Suprapubic skin (tissue), 4 donors: ENCODE measurements around the gene GNAQ. TPM values are rescaled to one million over a fixed set of nuclear protein-coding genes. Genes with fewer than 3 reads are reported as not detected.

ENCODE experiments used
- DNase-seq, 2 donors: peaks; one replicate each; pipeline ENCODE4 v3.0.0-alpha.2; 2019; ENCODE audit warnings: low spot score in 2 of 2
- H3K27ac ChIP-seq: fragments of 200-600 bp; sonication (generic); one replicate; pipeline ENCODE4 v1.5.1; 2019
- H3K27me3 ChIP-seq: fragments of 200-600 bp; sonication (generic); one replicate; pipeline ENCODE4 v1.5.1; 2019
- H3K36me3 ChIP-seq: fragments of 200-600 bp; sonication (generic); one replicate; pipeline ENCODE4 v1.5.1; 2019
- H3K4me1 ChIP-seq: fragments of 200-600 bp; sonication (generic); one replicate; pipeline ENCODE4 v1.5.1; 2019
- H3K4me3 ChIP-seq: fragments of 200-600 bp; sonication (generic); one replicate; pipeline ENCODE4 v1.5.1; 2019; ENCODE audit warnings: mild to moderate bottlenecking
- H3K9me3 ChIP-seq: fragments of 200-600 bp; sonication (generic); one replicate; pipeline ENCODE4 v1.5.1; 2019
- EP300 ChIP-seq: sonication (generic); formaldehyde crosslinking; IDR thresholded peaks from one replicate; pipeline ENCODE4 v1.6.1; 2017; ENCODE audit warnings: antibody characterized with exemption
- POLR2A ChIP-seq, 2 donors: fragments of 450-650 bp; IDR thresholded peaks; one replicate each; pipeline ENCODE4 v1.6.1; 2017; ENCODE audit warnings: antibody characterized with exemption in 2 of 2, mild to moderate bottlenecking in 2 of 2, moderate library complexity in 2 of 2
- POLR2AphosphoS5 ChIP-seq, 3 donors: sonication (generic); formaldehyde crosslinking; IDR thresholded peaks; one replicate each; pipeline ENCODE4 v1.6.1; 2017; ENCODE audit warnings: antibody characterized with exemption in 3 of 3
- WGBS: methylation state at CpG from one replicate; pipeline ENCODE4 v1.1.5; 2018; 5-methylcytosine and 5-hydroxymethylcytosine counted together
- total RNA-seq, 4 donors: library from RNA; depleted of rRNA; stranded (reverse); fragments of >200 nt; gene quantifications; one replicate each; pipeline ENCODE4 v1.1.0, GENCODE V29; 2016
- TF ChIP-seq, protein P1 (sequence below), 2 donors: fragments of 200-600 bp in 1 of 2; fragments of 450-650 bp in 1 of 2; sonication (generic) in 1 of 2; IDR thresholded peaks; one replicate each; pipeline ENCODE4 v1.5.1; 2016 to 2019; ENCODE audit warnings: antibody characterized with exemption in 2 of 2, mild to moderate bottlenecking in 1 of 2, moderate library complexity in 1 of 2

GNAQ gene
- total RNA-seq, 4 donors from 2014 or later, result 16.0 to 29.0 (median 17.7) TPM

DNA sequence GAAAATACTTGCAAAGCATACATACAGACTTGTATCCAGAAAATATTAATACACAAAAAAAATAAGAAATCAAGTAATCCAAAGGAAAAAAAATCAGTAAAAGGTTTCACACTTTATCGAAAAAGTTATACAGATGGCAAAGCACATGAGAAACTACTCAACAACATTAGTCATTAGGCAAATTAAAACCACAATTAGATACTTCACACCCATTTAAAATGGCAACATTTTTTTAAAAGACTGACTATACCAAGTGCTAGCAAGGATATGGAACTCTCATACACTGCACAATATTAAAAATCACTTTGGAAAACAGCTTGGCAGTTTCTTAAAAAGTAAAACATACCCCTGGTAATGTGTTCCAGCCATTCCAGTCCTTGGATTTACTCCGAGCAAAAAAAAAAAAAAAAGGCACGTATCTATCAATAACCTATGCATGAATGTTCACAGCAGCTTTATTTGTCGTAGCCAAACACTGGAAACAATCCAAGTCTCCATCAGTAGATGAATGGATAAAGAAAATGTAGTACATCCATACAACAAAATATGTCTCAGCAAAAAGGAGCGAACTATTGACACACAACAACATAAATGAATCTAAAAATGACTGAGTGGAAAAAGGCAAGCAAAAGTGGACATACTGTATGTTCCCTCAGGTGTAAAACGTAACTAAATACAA, 66.0 kb downstream of the GNAQ start:
- WGBS, result 51% methylated on average over 6 of the region's 6 CpGs
- Histone ChIP-seq H3K4me3 (no peak overlapping the region), H3K27ac (no peak overlapping the region), H3K4me1 (peaks cover 17% of the 10 kb centered on the region), H3K36me3 (no peaks in the 10 kb centered on the region), H3K27me3 (no peaks in the 10 kb centered on the region), H3K9me3 (no peaks in the 10 kb centered on the region)
- TF ChIP-seq POLR2AphosphoS5 (IDR thresholded peaks at IDR 0.05) (no peak), POLR2A (IDR thresholded peaks at IDR 0.05) (no peak), EP300 (no peak)
- TF ChIP-seq, protein P1, sequence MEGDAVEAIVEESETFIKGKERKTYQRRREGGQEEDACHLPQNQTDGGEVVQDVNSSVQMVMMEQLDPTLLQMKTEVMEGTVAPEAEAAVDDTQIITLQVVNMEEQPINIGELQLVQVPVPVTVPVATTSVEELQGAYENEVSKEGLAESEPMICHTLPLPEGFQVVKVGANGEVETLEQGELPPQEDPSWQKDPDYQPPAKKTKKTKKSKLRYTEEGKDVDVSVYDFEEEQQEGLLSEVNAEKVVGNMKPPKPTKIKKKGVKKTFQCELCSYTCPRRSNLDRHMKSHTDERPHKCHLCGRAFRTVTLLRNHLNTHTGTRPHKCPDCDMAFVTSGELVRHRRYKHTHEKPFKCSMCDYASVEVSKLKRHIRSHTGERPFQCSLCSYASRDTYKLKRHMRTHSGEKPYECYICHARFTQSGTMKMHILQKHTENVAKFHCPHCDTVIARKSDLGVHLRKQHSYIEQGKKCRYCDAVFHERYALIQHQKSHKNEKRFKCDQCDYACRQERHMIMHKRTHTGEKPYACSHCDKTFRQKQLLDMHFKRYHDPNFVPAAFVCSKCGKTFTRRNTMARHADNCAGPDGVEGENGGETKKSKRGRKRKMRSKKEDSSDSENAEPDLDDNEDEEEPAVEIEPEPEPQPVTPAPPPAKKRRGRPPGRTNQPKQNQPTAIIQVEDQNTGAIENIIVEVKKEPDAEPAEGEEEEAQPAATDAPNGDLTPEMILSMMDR (IDR thresholded peaks at IDR 0.05), result no peak
- no peak for DNase-seq

DNA sequence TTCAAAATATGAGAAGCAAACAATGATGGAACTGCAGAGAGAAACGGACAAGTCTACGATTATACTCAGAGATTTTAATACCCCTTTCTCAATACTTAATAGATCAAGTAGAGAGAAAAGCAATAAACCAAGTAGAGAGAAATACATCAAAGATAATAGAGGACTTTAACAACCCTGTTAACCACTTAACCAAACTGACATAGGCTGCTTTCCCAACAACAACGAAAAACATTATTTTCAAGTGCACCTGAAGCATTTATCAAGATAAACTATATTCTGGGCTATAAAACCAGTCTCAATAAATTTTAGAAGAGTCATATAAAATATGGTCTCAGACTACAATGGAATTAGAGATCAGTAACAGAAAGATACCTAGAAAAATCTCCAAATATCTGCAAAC, 67.4 kb downstream of the GNAQ start:
- no peaks in the 10 kb centered on the region for H3K27me3 ChIP-seq
- H3K4me3 ChIP-seq, result no peak overlapping the region
- H3K4me1 ChIP-seq, result peaks cover 17% of the 10 kb centered on the region
- no peak for TF ChIP-seq POLR2AphosphoS5 (IDR thresholded peaks at IDR 0.05)
- TF ChIP-seq EP300, result no peak
- no peak for TF ChIP-seq POLR2A (IDR thresholded peaks at IDR 0.05)
- TF ChIP-seq, protein P1 (IDR thresholded peaks at IDR 0.05), result no peak
- H3K36me3 ChIP-seq, result no peaks in the 10 kb centered on the region
- no peak overlapping the region for H3K27ac ChIP-seq
- no peaks in the 10 kb centered on the region for H3K9me3 ChIP-seq
- DNase-seq, result no peak
- WGBS, result 84% methylated on average over 3 of the region's 3 CpGs

DNA sequence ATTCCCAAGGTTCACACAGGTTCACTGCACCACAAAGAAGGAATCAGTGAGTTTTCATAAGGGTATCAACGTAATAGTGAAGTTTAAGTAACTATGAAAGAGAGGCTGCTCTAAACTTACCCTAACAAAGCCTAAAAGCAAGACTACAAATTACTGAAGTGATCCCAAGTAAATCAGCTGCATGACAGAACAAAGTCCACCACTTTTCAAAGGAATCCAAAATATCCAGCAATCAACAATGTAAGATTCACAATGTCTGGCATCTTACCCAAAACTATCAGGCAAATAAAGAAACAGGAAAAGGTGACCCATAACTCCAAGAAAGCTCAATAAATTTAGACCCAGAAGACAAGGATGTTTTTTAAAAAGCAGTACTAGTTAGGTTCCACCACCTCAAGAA, 70.1 kb downstream of the GNAQ start:
- Histone ChIP-seq H3K36me3 (no peaks in the 10 kb centered on the region), H3K9me3 (no peaks in the 10 kb centered on the region), H3K4me1 (peaks cover 21% of the 10 kb centered on the region), H3K27me3 (no peaks in the 10 kb centered on the region), H3K4me3 (no peak overlapping the region), H3K27ac (no peak overlapping the region)
- 64% methylated on average over 1 of the region's 1 CpG for WGBS
- DNase-seq, result no peak
- TF ChIP-seq, protein P1 (IDR thresholded peaks at IDR 0.05), result no peak
- TF ChIP-seq POLR2AphosphoS5 (IDR thresholded peaks at IDR 0.05) (no peak), EP300 (no peak), POLR2A (IDR thresholded peaks at IDR 0.05) (no peak)

DNA sequence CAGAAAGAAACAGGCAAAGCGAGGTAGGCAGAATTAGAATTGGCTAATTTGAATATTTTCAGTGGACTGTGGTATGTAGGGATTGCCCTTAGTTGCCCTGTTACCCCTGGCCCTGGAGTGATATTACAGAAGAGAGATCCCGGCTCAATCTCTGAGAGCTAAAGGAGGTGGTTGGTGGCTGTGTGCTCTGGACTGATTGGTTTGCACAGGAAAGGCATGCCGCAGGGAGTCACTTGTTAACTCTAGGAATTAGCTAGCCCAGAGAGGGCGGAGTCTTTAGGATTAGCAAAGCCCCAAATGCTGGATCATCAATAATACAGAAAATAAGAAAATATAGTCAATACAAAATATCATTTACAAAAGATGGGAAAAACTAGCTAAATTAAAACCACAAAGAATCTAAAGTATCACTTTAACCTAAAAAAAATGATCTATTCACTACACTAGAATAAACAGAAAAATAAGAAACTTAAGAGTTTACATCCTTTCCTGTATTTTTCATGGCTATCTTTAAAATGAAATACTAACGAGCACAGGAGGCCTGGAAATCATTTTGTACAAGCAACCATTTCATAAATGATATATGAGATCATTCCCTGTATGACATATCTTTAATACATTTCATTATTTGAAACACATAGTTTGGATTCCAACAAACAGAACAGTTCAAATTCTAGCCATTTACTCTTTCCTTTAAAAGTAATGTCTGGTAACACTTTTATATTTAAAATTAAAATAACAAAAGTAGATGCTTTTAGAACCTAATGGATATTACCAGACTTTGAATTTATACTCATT, 71.1 kb downstream of the GNAQ start:
- Histone ChIP-seq H3K27ac (no peak overlapping the region), H3K9me3 (no peaks in the 10 kb centered on the region), H3K4me1 (peaks cover 21% of the 10 kb centered on the region), H3K27me3 (no peaks in the 10 kb centered on the region), H3K36me3 (no peaks in the 10 kb centered on the region), H3K4me3 (no peak overlapping the region)
- no peak for DNase-seq
- TF ChIP-seq EP300, result no peak
- no peak for TF ChIP-seq POLR2A (IDR thresholded peaks at IDR 0.05)
- TF ChIP-seq, protein P1 (IDR thresholded peaks at IDR 0.05), result no peak
- TF ChIP-seq POLR2AphosphoS5 (IDR thresholded peaks at IDR 0.05), result no peak
- whole genome bisulfite sequencing, result 90% methylated on average over 5 of the region's 5 CpGs

DNA sequence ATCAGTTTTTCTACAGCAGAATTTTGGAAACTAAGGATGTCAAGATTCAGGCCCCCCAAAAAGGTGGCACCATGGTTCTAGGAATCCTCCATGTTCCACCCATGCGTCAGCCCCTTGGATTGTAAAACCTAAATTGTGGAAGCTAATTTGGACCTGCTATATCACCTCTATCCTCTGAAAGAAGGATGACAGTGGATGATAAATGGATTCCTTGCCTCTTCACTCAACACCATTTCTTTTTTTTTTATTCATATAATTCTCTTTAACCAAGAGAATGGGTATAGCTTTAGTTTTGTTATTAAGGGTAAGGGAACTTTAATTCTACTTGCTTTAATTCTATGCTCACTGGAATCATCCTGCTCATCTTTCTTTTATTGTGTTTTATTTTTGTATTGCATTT, 71.8 kb downstream of the GNAQ start:
- Histone ChIP-seq H3K4me1 (peaks cover 21% of the 10 kb centered on the region), H3K36me3 (no peaks in the 10 kb centered on the region), H3K27me3 (no peaks in the 10 kb centered on the region), H3K27ac (no peak overlapping the region), H3K4me3 (no peak overlapping the region), H3K9me3 (no peaks in the 10 kb centered on the region)
- 97% methylated on average over 1 of the region's 1 CpG for WGBS
- no peak for DNase-seq
- TF ChIP-seq POLR2A (IDR thresholded peaks at IDR 0.05), result no peak
- TF ChIP-seq, protein P1 (IDR thresholded peaks at IDR 0.05), result no peak
- TF ChIP-seq POLR2AphosphoS5 (IDR thresholded peaks at IDR 0.05), result no peak
- TF ChIP-seq EP300, result no peak
